IMR-90 (cell line): Measurements from ENCODE around the gene RAD51B.

Experiments used
- CTCF ChIP-seq: conservative IDR thresholded peaks from 2 replicates; pipeline ENCODE4 v1.5.1; 2012; ENCODE audit warnings: mild to moderate bottlenecking, low read depth, low read length, improper control_type of control experiment
- MAFK ChIP-seq: IDR thresholded peaks from 2 replicates; pipeline ENCODE4 v1.6.1; 2012; ENCODE audit warnings: low read depth, low read length, improper control_type of control experiment
- RAD21 ChIP-seq: IDR thresholded peaks from 2 replicates; pipeline ENCODE4 v1.6.1; 2012; ENCODE audit warnings: low read length, improper control_type of control experiment
- RCOR1 ChIP-seq: IDR thresholded peaks from 2 replicates; pipeline ENCODE4 v1.6.1; 2012; ENCODE audit warnings: mild to moderate bottlenecking, low read length, improper control_type of control experiment; ENCODE audit not compliant: insufficient replicate concordance
- USF2 ChIP-seq: fragments of 150-350 bp; IDR thresholded peaks from 2 replicates; pipeline ENCODE4 v1.6.1; 2017; ENCODE audit warnings: mild to moderate bottlenecking, antibody characterized with exemption, low read length, low read depth

- no peak for TF ChIP-seq CTCF
- TF ChIP-seq RAD21: no peak
- no peak for TF ChIP-seq RCOR1
- TF ChIP-seq MAFK: no peak
- TF ChIP-seq USF2: no peak
Measured at GRCh38 chr14:68733086-68733914, 913.7 kb downstream of the RAD51B start.
